HepG2 (cell line): ENCODE measurements around the gene SLC22A23. TPM values are rescaled to one million over a fixed set of nuclear protein-coding genes. Genes with fewer than 3 reads are reported as not detected.

Experiments used
- ATAC-seq: fragments of 200-7000 bp; cut with Tn5 transposase; 3 replicates; pipeline ENCODE4 v1.9.1; 2020; ENCODE audit warnings: mild to moderate bottlenecking, moderate library complexity
- BruUV-seq: library from RNA; stranded (reverse); fragments of 400-500 nt; replicated peaks from 2 replicates; lab custom pipeline; 2021; lab: Mats Ljungman, UMichigan
- CTCF ChIA-PET: fragments of 300-600 bp; formaldehyde crosslinking; extraction: SDS; loops from one replicate; lab custom pipeline; 2021; ENCODE audit warnings: low total read pairs, inconsistent platforms, low intra/inter-chr PET ratio; lab: Yijun Ruan, JAX
- POLR2A ChIA-PET: fragments of 350-600 bp; sonication (Branson Sonifier 250); formaldehyde crosslinking; loops from one replicate; lab custom pipeline; 2020; ENCODE audit warnings: antibody characterized with exemption, inconsistent platforms; lab: Yijun Ruan, JAX
- DNase-seq: peaks from one replicate; pipeline ENCODE4 v3.0.0-alpha.2; 2015; ENCODE audit warnings: low spot score
- FAIRE-seq: peaks from 3 replicates; lab custom pipeline; 2011; peaks lifted over from hg19 to GRCh38; lab: Jason Lieb, UNC
- H2AFZ ChIP-seq: one replicate; pipeline ENCODE4 v1.6.1; 2011; ENCODE audit warnings: low read length, inconsistent platforms
- H3K27ac ChIP-seq: fragments of 300-600 bp; 3 replicates; pipeline ENCODE4 v1.8.0; 2011; ENCODE audit warnings: mixed run types, mild to moderate bottlenecking, mixed read lengths, low read length, inconsistent platforms; ENCODE audit not compliant: insufficient read depth; ENCODE audit errors: extremely low read length
- H3K27me3 ChIP-seq, 2 experiments: fragments of 200-600 bp in 1 of 2; 2 replicates in 1 of 2; 3 replicates in 1 of 2; pipeline versions ENCODE4 v1.6.0 to v1.8.0; 2011; ENCODE audit warnings: low read length in 2 of 2, mild to moderate bottlenecking in 2 of 2, moderate library complexity in 2 of 2, inconsistent platforms in 1 of 2; ENCODE audit not compliant: insufficient read depth in 2 of 2, control insufficient read depth in 1 of 2
- H3K36me3 ChIP-seq, 2 experiments: fragments of 200-600 bp in 1 of 2; replicated peaks in 1 of 2; 2 replicates in 1 of 2; 3 replicates in 1 of 2; pipeline versions ENCODE4 v1.5.1 to v1.8.0; 2011; ENCODE audit warnings: low read length in 2 of 2, inconsistent platforms in 1 of 2; ENCODE audit not compliant: insufficient read depth in 2 of 2, control insufficient read depth in 1 of 2
- H3K4me1 ChIP-seq: 2 replicates; pipeline ENCODE4 v1.5.1; 2012; ENCODE audit warnings: low read length, inconsistent platforms; ENCODE audit not compliant: insufficient read depth
- H3K4me2 ChIP-seq: 2 replicates; pipeline ENCODE4 v1.6.0; 2011; ENCODE audit warnings: low read depth, low read length, inconsistent platforms
- H3K4me3 ChIP-seq, 3 experiments: fragments of 200-600 bp in 1 of 3; sonication (generic), shearing (Covaris generic) in 1 of 3; replicated peaks in 1 of 3; 2 replicates each; pipeline ENCODE4 v1.5.1; 2011 to 2016; ENCODE audit warnings: low read length in 3 of 3, inconsistent platforms in 2 of 3, low read depth in 2 of 3, mild to moderate bottlenecking in 2 of 3, control low read depth in 1 of 3, mixed read lengths in 1 of 3; ENCODE audit not compliant: insufficient read depth in 1 of 3
- H3K79me2 ChIP-seq: one replicate; pipeline ENCODE4 v1.6.1; 2011; ENCODE audit warnings: low read length, inconsistent platforms; ENCODE audit not compliant: insufficient read depth
- H3K9ac ChIP-seq: 2 replicates; pipeline ENCODE4 v1.6.0; 2011; ENCODE audit warnings: mild to moderate bottlenecking, low read depth, low read length, inconsistent platforms; ENCODE audit not compliant: insufficient read depth
- H3K9me3 ChIP-seq: 2 replicates; pipeline ENCODE4 v1.5.1; 2012; ENCODE audit warnings: mild to moderate bottlenecking, low read length
- H4K20me1 ChIP-seq: 2 replicates; pipeline ENCODE4 v1.6.0; 2011; ENCODE audit warnings: inconsistent platforms, mild to moderate bottlenecking, low read length, moderate library complexity; ENCODE audit not compliant: insufficient read depth
- ADNP ChIP-seq: sonication (generic); formaldehyde crosslinking; IDR thresholded peaks from 2 replicates; pipeline ENCODE4 v1.4.0; 2020; ENCODE audit warnings: missing genetic modification reagents
- AGO2 ChIP-seq: fragments of 200-400 bp; formaldehyde crosslinking; optimal IDR thresholded peaks from 2 replicates; pipeline ENCODE3; 2017; ENCODE audit warnings: mild to moderate bottlenecking, low read depth, low read length, moderate library complexity
- ESRRA ChIP-seq: sonication (generic); formaldehyde crosslinking; IDR thresholded peaks from 2 replicates; pipeline ENCODE4 v1.5.1; 2020; ENCODE audit warnings: mild to moderate bottlenecking, low read depth, missing genetic modification reagents
- ISX ChIP-seq: sonication (generic); formaldehyde crosslinking; conservative IDR thresholded peaks from 2 replicates; pipeline ENCODE4 v1.5.0; 2020; ENCODE audit warnings: missing genetic modification reagents
- JUNB ChIP-seq: sonication (generic); formaldehyde crosslinking; IDR thresholded peaks from 2 replicates; pipeline ENCODE4 v1.8.0; 2022; ENCODE audit warnings: missing genetic modification reagents, mild to moderate bottlenecking, borderline replicate concordance
- MIXL1 ChIP-seq: IDR thresholded peaks from 2 replicates; pipeline ENCODE4 v1.6.1; 2016
- NPAS2 ChIP-seq: sonication (generic); formaldehyde crosslinking; IDR thresholded peaks from 2 replicates; pipeline ENCODE4 v1.8.0; 2022; ENCODE audit warnings: mild to moderate bottlenecking, missing genetic modification reagents, borderline replicate concordance
- NR2C2 ChIP-seq: sonication (generic); formaldehyde crosslinking; IDR thresholded peaks from 2 replicates; pipeline ENCODE4 v1.4.0; 2020; ENCODE audit warnings: missing genetic modification reagents, mild to moderate bottlenecking, moderate library complexity, borderline replicate concordance
- POLR2AphosphoS2 ChIP-seq: IDR thresholded peaks from 2 replicates; pipeline ENCODE4 v1.6.1; 2011; ENCODE audit warnings: low read depth, low read length, improper control_type of control experiment
- RBM22 ChIP-seq: fragments of 200-400 bp; formaldehyde crosslinking; optimal IDR thresholded peaks from 2 replicates; pipeline ENCODE3; 2017; ENCODE audit warnings: mild to moderate bottlenecking, low read length, moderate library complexity
- SMAD1 ChIP-seq: sonication (generic); formaldehyde crosslinking; IDR thresholded peaks from 2 replicates; pipeline ENCODE4 v1.4.0; 2020; ENCODE audit warnings: missing genetic modification reagents, low read depth, mild to moderate bottlenecking, borderline replicate concordance
- ZNF24 ChIP-seq: fragments of 450-650 bp; IDR thresholded peaks from 2 replicates; pipeline ENCODE4 v1.6.1; 2017; ENCODE audit warnings: antibody characterized with exemption, mild to moderate bottlenecking
- ZNF432 ChIP-seq: sonication (generic); formaldehyde crosslinking; IDR thresholded peaks from 2 replicates; pipeline ENCODE4 v1.5.0; 2020; ENCODE audit warnings: missing genetic modification reagents, mild to moderate bottlenecking, borderline replicate concordance
- ZNF674 ChIP-seq: sonication (generic); formaldehyde crosslinking; IDR thresholded peaks from 2 replicates; pipeline ENCODE4 v1.5.0; 2020; ENCODE audit warnings: low read depth, mild to moderate bottlenecking, missing genetic modification reagents
- ZNF709 ChIP-seq: sonication (generic); formaldehyde crosslinking; IDR thresholded peaks from 2 replicates; pipeline ENCODE4 v1.5.0; 2020; ENCODE audit warnings: mild to moderate bottlenecking, missing genetic modification reagents
- WGBS: methylation state at CpG from one replicate; pipeline ENCODE4 v1.1.6; 2017; ENCODE audit warnings: low lambda C conversion rate; 5-methylcytosine and 5-hydroxymethylcytosine counted together
- in situ Hi-C: cut with HindIII; loops from 2 replicates; pipeline ENCODE4 v1.10.0; 2017; ENCODE audit warnings: low pct_unique_long_range_greater_than_20kb; ENCODE audit not compliant: extremely low pct_ligation_motif_present
- intact Hi-C: fragments of 100-400 bp; cut with micrococcal nuclease; formaldehyde crosslinking; loops from one replicate; pipeline ENCODE4 v1.10.0; 2022; ENCODE audit not compliant: unreplicated experiment
- polyA plus RNA-seq, 8 experiments: library from polyadenylated mRNA; depleted of rRNA in 3 of 8; stranded (reverse) in 7 of 8; unstranded in 1 of 8; fragments of >200 nt; fragmentation: Illumina TruSeq in 4 of 8; extraction: Trizol in 4 of 8; gene quantifications; 2 replicates each; pipeline versions ENCODE4 v1.2.1 to v1.2.3, GENCODE V29; 2011 to 2016; ENCODE audit warnings: low read depth in 4 of 8, missing spikeins in 1 of 8, mixed read lengths in 1 of 8; ENCODE audit not compliant: insufficient read depth in 1 of 8
- total RNA-seq, 5 experiments: library from RNA; depleted of rRNA; stranded (reverse); fragments of >200 nt; fragmentation: Illumina TruSeq; extraction: Trizol; gene quantifications; 2 replicates each; pipeline ENCODE4 v1.2.3, GENCODE V29; 2016; ENCODE audit warnings: low read depth in 1 of 5
- TF ChIP-seq, protein P1 (sequence below): IDR thresholded peaks from 2 replicates; pipeline ENCODE4 v1.6.1; 2016
- TF ChIP-seq, protein P2 (sequence below): sonication (generic); formaldehyde crosslinking; IDR thresholded peaks from 2 replicates; pipeline ENCODE4 v1.5.1; 2020; ENCODE audit warnings: missing genetic modification reagents, mild to moderate bottlenecking, borderline replicate concordance
- TF ChIP-seq, protein P3 (sequence below): IDR thresholded peaks from 2 replicates; pipeline ENCODE4 v1.6.1; 2016; ENCODE audit warnings: mild to moderate bottlenecking
- TF ChIP-seq, protein P4 (sequence below): sonication (generic); formaldehyde crosslinking; IDR thresholded peaks from 2 replicates; pipeline ENCODE4 v1.4.0; 2020; ENCODE audit warnings: missing genetic modification reagents, low read depth, mild to moderate bottlenecking, borderline replicate concordance
- TF ChIP-seq, protein P5 (sequence below): sonication (generic); formaldehyde crosslinking; conservative IDR thresholded peaks from 2 replicates; pipeline ENCODE4 v1.4.0; 2020; ENCODE audit warnings: missing genetic modification reagents

The SLC22A23 gene
- total and polyA plus RNA-seq, 2 of the 13 experiments (the other 11 are each of a cell fraction or from before 2014, with no cell fraction given): 11.8 to 17.5 TPM

DNA sequence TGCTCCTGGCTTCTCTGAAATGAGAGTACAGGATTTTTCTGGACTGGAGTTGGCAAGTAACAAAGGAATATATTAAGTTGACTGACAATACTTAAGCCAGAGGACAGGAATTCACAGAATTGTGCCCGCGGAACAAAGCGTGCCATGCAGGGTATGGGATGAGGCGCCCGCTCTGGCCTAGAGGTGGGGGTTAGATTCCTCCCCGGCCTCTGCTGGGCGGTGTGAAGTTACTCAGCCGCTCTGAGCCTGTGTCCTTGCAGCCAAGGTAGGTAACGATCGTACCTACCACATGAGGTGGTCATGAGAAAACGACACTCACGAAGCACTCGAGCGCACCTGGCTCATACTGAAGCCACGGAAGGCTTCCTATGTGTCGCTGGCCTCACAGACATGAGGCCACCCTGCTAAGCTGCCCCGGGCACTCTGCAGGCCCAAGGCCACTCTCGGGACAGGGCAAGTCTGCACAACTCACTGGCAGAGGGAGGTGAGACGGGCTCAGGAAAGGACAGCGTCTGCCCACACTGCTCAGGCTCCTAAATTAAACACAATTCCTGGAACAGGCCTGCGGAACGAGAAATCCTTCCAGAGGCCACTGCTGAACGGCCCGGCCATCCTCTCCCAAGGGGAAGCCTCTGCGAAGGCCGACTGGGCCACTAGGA, 127.3 kb downstream of the SLC22A23 start:
- in situ Hi-C loops: no loop called here
- 96% methylated on average over 23 of the region's 26 CpGs for WGBS
- ATAC-seq (peak; percentile 26), FAIRE-seq (no peak), DNase-seq (no peak)
- Histone ChIP-seq H3K4me1 (no peaks in the 10 kb centered on the region), H3K36me3 (peaks cover under 1 to 6% of the 10 kb centered on the region in 2 experiments; a peak in 4 of 5 replicates), H2AFZ (no peak overlapping the region), H3K9ac (no peak overlapping the region), H3K4me2 (no peak overlapping the region), H3K4me3 (no peak overlapping the region), H3K79me2 (peaks cover 8% of the 10 kb centered on the region), H3K27ac (no peak overlapping the region), H3K9me3 (no peaks in the 10 kb centered on the region), H4K20me1 (peaks cover under 1% of the 10 kb centered on the region; the same call in 1 of the 2 replicates), H3K27me3 (no peaks in the 10 kb centered on the region)
- ChIA-PET POLR2A (no interaction called here), CTCF (no interaction called here)
- no TSS peak for BruUV-seq
- intact Hi-C loops: no loop called here
- TF ChIP-seq ADNP (no peak), SMAD1 (0 out of 2 replicates have a peak, but pooled peaks have one; percentile 17), NR2C2 (no peak), ZNF709 (CRISPR knock-in tag) (no peak), ISX (no peak), ZNF24 (no peak), ZNF432 (CRISPR knock-in tag) (no peak), MIXL1 (CRISPR knock-in tag) (no peak), ZNF674 (CRISPR knock-in tag) (no peak), AGO2 (peak; percentile 32), NPAS2 (no peak), JUNB (CRISPR knock-in tag) (no peak), POLR2AphosphoS2 (no peak), ESRRA (CRISPR knock-in tag) (no peak), RBM22 (peak; percentile 25)
- TF ChIP-seq, protein P1, sequence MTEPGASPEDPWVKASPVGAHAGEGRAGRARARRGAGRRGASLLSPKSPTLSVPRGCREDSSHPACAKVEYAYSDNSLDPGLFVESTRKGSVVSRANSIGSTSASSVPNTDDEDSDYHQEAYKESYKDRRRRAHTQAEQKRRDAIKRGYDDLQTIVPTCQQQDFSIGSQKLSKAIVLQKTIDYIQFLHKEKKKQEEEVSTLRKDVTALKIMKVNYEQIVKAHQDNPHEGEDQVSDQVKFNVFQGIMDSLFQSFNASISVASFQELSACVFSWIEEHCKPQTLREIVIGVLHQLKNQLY (CRISPR knock-in tag): no peak
- TF ChIP-seq, protein P2, sequence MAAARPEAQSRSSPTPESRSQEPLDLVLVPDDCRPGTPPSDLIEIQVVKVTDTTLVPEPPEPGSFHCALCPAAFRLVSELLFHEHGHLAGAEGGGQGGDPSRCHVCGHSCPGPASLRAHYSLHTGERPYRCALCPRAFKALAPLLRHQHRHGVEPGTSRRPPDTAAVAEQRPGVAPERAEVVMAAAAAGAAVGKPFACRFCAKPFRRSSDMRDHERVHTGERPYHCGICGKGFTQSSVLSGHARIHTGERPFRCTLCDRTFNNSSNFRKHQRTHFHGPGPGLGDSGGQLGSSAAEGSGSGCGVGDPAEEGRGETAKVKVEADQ (CRISPR knock-in tag): no peak
- TF ChIP-seq, protein P3, sequence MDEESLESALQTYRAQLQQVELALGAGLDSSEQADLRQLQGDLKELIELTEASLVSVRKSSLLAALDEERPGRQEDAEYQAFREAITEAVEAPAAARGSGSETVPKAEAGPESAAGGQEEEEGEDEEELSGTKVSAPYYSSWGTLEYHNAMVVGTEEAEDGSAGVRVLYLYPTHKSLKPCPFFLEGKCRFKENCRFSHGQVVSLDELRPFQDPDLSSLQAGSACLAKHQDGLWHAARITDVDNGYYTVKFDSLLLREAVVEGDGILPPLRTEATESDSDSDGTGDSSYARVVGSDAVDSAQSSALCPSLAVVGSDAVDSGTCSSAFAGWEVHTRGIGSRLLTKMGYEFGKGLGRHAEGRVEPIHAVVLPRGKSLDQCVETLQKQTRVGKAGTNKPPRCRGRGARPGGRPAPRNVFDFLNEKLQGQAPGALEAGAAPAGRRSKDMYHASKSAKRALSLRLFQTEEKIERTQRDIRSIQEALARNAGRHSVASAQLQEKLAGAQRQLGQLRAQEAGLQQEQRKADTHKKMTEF (CRISPR knock-in tag): no peak
- TF ChIP-seq, protein P4, sequence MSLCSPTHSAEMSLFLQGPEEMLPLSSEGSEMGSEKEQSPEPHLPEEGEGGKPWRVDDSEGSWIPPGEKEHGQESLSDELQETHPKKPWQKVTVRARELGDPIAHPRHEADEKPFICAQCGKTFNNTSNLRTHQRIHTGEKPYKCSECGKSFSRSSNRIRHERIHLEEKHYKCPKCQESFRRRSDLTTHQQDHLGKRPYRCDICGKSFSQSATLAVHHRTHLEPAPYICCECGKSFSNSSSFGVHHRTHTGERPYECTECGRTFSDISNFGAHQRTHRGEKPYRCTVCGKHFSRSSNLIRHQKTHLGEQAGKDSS (CRISPR knock-in tag): no peak
- TF ChIP-seq, protein P5, sequence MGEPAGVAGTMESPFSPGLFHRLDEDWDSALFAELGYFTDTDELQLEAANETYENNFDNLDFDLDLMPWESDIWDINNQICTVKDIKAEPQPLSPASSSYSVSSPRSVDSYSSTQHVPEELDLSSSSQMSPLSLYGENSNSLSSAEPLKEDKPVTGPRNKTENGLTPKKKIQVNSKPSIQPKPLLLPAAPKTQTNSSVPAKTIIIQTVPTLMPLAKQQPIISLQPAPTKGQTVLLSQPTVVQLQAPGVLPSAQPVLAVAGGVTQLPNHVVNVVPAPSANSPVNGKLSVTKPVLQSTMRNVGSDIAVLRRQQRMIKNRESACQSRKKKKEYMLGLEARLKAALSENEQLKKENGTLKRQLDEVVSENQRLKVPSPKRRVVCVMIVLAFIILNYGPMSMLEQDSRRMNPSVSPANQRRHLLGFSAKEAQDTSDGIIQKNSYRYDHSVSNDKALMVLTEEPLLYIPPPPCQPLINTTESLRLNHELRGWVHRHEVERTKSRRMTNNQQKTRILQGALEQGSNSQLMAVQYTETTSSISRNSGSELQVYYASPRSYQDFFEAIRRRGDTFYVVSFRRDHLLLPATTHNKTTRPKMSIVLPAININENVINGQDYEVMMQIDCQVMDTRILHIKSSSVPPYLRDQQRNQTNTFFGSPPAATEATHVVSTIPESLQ: no peak
